Measurements from ENCODE around the gene MCF2L2.

The MCF2L2 gene

GRCh38 chr3:183354325-183354831, 74.0 kb downstream of the MCF2L2 start:
- no peaks in the 10 kb centered on the region for H3K4me1 ChIP-seq (ENCODE audit: insufficient read depth, low read length)
- no peak overlapping the region for H3K9ac ChIP-seq (ENCODE audit: low read depth, low read length)
- H3K36me3 ChIP-seq (ENCODE audit: insufficient read depth, low read length) = no peaks in the 10 kb centered on the region

GRCh38 chr3:183353421-183353820, 75.0 kb downstream of the MCF2L2 start:
- H3K36me3 ChIP-seq (ENCODE audit: insufficient read depth, low read length) = no peaks in the 10 kb centered on the region

More at GRCh38 chr3:183354325-183354831, 74.0 kb downstream of the MCF2L2 start:
- no peaks in the 10 kb centered on the region for H3K9me3 ChIP-seq (ENCODE audit: control insufficient read depth, insufficient read depth, low read length)

GRCh38 chr3:183350164-183350563, 78.3 kb downstream of the MCF2L2 start:
- Histone ChIP-seq H3K36me3 (ENCODE audit: insufficient read depth, low read length) (no peaks in the 10 kb centered on the region), H3K4me1 (ENCODE audit: insufficient read depth, low read length) (no peaks in the 10 kb centered on the region), H3K9me3 (ENCODE audit: control insufficient read depth, insufficient read depth, low read length) (no peaks in the 10 kb centered on the region), H3K9ac (ENCODE audit: low read depth, low read length) (no peak overlapping the region)

More at GRCh38 chr3:183353421-183353820, 75.0 kb downstream of the MCF2L2 start:
- no peak overlapping the region for H3K9ac ChIP-seq (ENCODE audit: low read depth, low read length)
- H3K9me3 ChIP-seq (ENCODE audit: control insufficient read depth, insufficient read depth, low read length) = no peaks in the 10 kb centered on the region
- no peaks in the 10 kb centered on the region for H3K4me1 ChIP-seq (ENCODE audit: insufficient read depth, low read length)

GRCh38 chr3:183349421-183350157, 78.8 kb downstream of the MCF2L2 start:
- Histone ChIP-seq H3K9me3 (ENCODE audit: control insufficient read depth, insufficient read depth, low read length) (no peaks in the 10 kb centered on the region), H3K4me1 (ENCODE audit: insufficient read depth, low read length) (no peaks in the 10 kb centered on the region), H3K36me3 (ENCODE audit: insufficient read depth, low read length) (no peaks in the 10 kb centered on the region), H3K9ac (ENCODE audit: low read depth, low read length) (no peak overlapping the region)

- Histone ChIP-seq H3K36me3 (ENCODE audit: insufficient read depth, low read length) (no peaks in the 10 kb centered on the region), H3K9me3 (ENCODE audit: control insufficient read depth, insufficient read depth, low read length) (no peaks in the 10 kb centered on the region), H3K4me1 (ENCODE audit: insufficient read depth, low read length) (no peaks in the 10 kb centered on the region), H3K9ac (ENCODE audit: low read depth, low read length) (no peak overlapping the region)
These were observed 85.6 kb downstream of the MCF2L2 start for GRCh38 chr3:183342824-183343223.

GRCh38 chr3:183341545-183342288, 86.7 kb downstream of the MCF2L2 start:
- no peaks in the 10 kb centered on the region for H3K36me3 ChIP-seq (ENCODE audit: insufficient read depth, low read length)
- H3K9ac ChIP-seq (ENCODE audit: low read depth, low read length) = no peak overlapping the region
- H3K4me1 ChIP-seq (ENCODE audit: insufficient read depth, low read length) = no peaks in the 10 kb centered on the region
- H3K9me3 ChIP-seq (ENCODE audit: control insufficient read depth, insufficient read depth, low read length) = no peaks in the 10 kb centered on the region

GRCh38 chr3:183340222-183340621, 88.2 kb downstream of the MCF2L2 start:
- Histone ChIP-seq H3K36me3 (ENCODE audit: insufficient read depth, low read length) (no peaks in the 10 kb centered on the region), H3K9me3 (ENCODE audit: control insufficient read depth, insufficient read depth, low read length) (no peaks in the 10 kb centered on the region), H3K9ac (ENCODE audit: low read depth, low read length) (no peak overlapping the region), H3K4me1 (ENCODE audit: insufficient read depth, low read length) (no peaks in the 10 kb centered on the region)

GRCh38 chr3:183339461-183340086, 88.8 kb downstream of the MCF2L2 start:
- Histone ChIP-seq H3K4me1 (ENCODE audit: insufficient read depth, low read length) (no peaks in the 10 kb centered on the region), H3K9me3 (ENCODE audit: control insufficient read depth, insufficient read depth, low read length) (no peaks in the 10 kb centered on the region), H3K36me3 (ENCODE audit: insufficient read depth, low read length) (no peaks in the 10 kb centered on the region), H3K9ac (ENCODE audit: low read depth, low read length) (no peak overlapping the region)

- Histone ChIP-seq H3K36me3 (ENCODE audit: insufficient read depth, low read length) (no peaks in the 10 kb centered on the region), H3K4me1 (ENCODE audit: insufficient read depth, low read length) (no peaks in the 10 kb centered on the region), H3K9me3 (ENCODE audit: control insufficient read depth, insufficient read depth, low read length) (no peaks in the 10 kb centered on the region), H3K9ac (ENCODE audit: low read depth, low read length) (no peak overlapping the region)
These were observed 89.9 kb downstream of the MCF2L2 start for GRCh38 chr3:183338520-183338919.

GRCh38 chr3:183332487-183332886, 95.9 kb downstream of the MCF2L2 start:
- Histone ChIP-seq H3K9me3 (ENCODE audit: control insufficient read depth, insufficient read depth, low read length) (no peaks in the 10 kb centered on the region), H3K4me1 (ENCODE audit: insufficient read depth, low read length) (peaks cover 20% of the 10 kb centered on the region), H3K9ac (ENCODE audit: low read depth, low read length) (no peak overlapping the region), H3K36me3 (ENCODE audit: insufficient read depth, low read length) (no peaks in the 10 kb centered on the region)

- Histone ChIP-seq H3K9ac (ENCODE audit: low read depth, low read length) (no peak overlapping the region), H3K9me3 (ENCODE audit: control insufficient read depth, insufficient read depth, low read length) (no peaks in the 10 kb centered on the region), H3K36me3 (ENCODE audit: insufficient read depth, low read length) (no peaks in the 10 kb centered on the region), H3K4me1 (ENCODE audit: insufficient read depth, low read length) (peaks cover 20% of the 10 kb centered on the region)
These were observed 96.9 kb downstream of the MCF2L2 start for GRCh38 chr3:183331498-183331897.

- H3K9me3 ChIP-seq (ENCODE audit: control insufficient read depth, insufficient read depth, low read length) = no peaks in the 10 kb centered on the region
- H3K9ac ChIP-seq (ENCODE audit: low read depth, low read length) = no peak overlapping the region
- H3K4me1 ChIP-seq (ENCODE audit: insufficient read depth, low read length) = peaks cover 20% of the 10 kb centered on the region
- no peaks in the 10 kb centered on the region for H3K36me3 ChIP-seq (ENCODE audit: insufficient read depth, low read length)
These were observed 97.5 kb downstream of the MCF2L2 start for GRCh38 chr3:183330881-183331280.

- Histone ChIP-seq H3K4me1 (ENCODE audit: insufficient read depth, low read length) (peaks cover 20% of the 10 kb centered on the region), H3K36me3 (ENCODE audit: insufficient read depth, low read length) (no peaks in the 10 kb centered on the region)
These were observed 98.9 kb downstream of the MCF2L2 start for GRCh38 chr3:183329543-183329942.

GRCh38 chr3:183328823-183329222, 99.6 kb downstream of the MCF2L2 start:
- no peak overlapping the region for H3K9ac ChIP-seq (ENCODE audit: low read depth, low read length)
- H3K9me3 ChIP-seq (ENCODE audit: control insufficient read depth, insufficient read depth, low read length) = no peaks in the 10 kb centered on the region
- no peaks in the 10 kb centered on the region for H3K36me3 ChIP-seq (ENCODE audit: insufficient read depth, low read length)
- peaks cover 20% of the 10 kb centered on the region for H3K4me1 ChIP-seq (ENCODE audit: insufficient read depth, low read length)

More at GRCh38 chr3:183329543-183329942, 98.9 kb downstream of the MCF2L2 start:
- no peaks in the 10 kb centered on the region for H3K9me3 ChIP-seq (ENCODE audit: control insufficient read depth, insufficient read depth, low read length)
- no peak overlapping the region for H3K9ac ChIP-seq (ENCODE audit: low read depth, low read length)

Measured in ES-I3 (cell line).